ENCODE measurements around the gene LSM12. TPM values are rescaled to one million over a fixed set of nuclear protein-coding genes. Genes with fewer than 3 reads are reported as not detected.

Gene LSM12
- total RNA-seq, 1 experiment from 2014 or later: 128 TPM

DNA sequence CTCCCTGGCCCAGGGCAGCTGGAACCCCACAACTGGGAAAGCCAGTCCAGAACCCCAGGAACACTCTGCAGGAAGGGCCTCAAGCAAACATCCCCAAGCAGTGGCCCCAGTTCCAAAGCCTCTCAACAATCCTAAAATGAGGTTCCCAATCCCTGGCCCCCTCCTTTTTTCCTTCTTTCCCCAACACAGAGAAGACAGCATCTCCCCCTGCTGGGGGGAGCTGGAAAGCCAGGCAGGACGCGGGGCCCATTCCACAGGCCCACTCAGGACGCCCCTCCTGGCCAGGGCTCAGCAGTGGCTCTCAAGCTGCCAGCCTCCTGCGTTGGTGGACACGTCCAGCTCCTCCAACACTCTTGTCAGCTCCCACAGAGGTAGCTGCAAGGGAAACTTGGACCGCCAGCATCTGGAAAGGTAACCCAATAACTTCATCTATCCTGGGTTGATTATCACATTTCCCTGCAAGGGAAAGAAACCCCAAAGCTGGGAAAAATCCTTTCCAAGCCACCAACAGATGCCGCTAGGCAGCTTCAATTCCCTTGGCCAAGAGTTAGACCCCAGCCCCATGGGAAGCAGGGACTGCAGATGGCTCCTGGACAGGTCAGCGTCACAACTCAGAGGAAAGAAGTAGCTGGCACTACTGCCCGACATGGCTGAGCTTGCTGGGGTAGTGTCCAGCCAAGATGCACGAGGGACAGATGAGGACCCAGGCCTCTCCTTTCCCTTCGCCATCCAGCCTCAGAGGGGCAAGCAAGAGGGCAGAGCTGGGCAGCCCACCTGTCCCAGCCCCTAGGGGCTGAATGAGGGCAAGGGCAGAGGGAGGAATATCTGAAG, 49.3 kb upstream of the LSM12 start:
- peaks cover 10% of the 10 kb centered on the region; the same call in 1 of the 2 replicates for H3K4me1 ChIP-seq (ENCODE audit: insufficient read depth, low read length)
- H3K79me2 ChIP-seq (ENCODE audit: insufficient read depth, low read length): 0 out of 2 replicates have a peak, but pooled peaks cover 2% of the 10 kb centered on the region
- no peak overlapping the region for H2AFZ ChIP-seq (ENCODE audit: low read length)
- no peaks in the 10 kb centered on the region for H3K79me1 ChIP-seq (ENCODE audit: insufficient read depth, low read depth, low read length, poor library complexity, severe bottlenecking)
- H3K14ac ChIP-seq (ENCODE audit: insufficient read depth, low read length): no peak overlapping the region
- no peak overlapping the region for H2BK5ac ChIP-seq (ENCODE audit: insufficient read length, low read length)
- no peak for DNase-seq
- no peak overlapping the region for H3K27ac ChIP-seq (ENCODE audit: insufficient read length, low read depth, low read length)
- no peak overlapping the region for H3K56ac ChIP-seq (ENCODE audit: insufficient read length, low read depth, low read length)
- no peak overlapping the region for H4K91ac ChIP-seq (ENCODE audit: insufficient read length, low read depth, low read length)
- H2BK20ac ChIP-seq (ENCODE audit: low read depth, low read length, poor library complexity, severe bottlenecking): no peak overlapping the region
- H3T11ph ChIP-seq (ENCODE audit: low read length): no peak overlapping the region
- H2AK5ac ChIP-seq (ENCODE audit: insufficient read length, low read length): no peak overlapping the region
- TF ChIP-seq, protein P1, sequence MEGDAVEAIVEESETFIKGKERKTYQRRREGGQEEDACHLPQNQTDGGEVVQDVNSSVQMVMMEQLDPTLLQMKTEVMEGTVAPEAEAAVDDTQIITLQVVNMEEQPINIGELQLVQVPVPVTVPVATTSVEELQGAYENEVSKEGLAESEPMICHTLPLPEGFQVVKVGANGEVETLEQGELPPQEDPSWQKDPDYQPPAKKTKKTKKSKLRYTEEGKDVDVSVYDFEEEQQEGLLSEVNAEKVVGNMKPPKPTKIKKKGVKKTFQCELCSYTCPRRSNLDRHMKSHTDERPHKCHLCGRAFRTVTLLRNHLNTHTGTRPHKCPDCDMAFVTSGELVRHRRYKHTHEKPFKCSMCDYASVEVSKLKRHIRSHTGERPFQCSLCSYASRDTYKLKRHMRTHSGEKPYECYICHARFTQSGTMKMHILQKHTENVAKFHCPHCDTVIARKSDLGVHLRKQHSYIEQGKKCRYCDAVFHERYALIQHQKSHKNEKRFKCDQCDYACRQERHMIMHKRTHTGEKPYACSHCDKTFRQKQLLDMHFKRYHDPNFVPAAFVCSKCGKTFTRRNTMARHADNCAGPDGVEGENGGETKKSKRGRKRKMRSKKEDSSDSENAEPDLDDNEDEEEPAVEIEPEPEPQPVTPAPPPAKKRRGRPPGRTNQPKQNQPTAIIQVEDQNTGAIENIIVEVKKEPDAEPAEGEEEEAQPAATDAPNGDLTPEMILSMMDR (conservative IDR thresholded peaks at IDR 0.05): peak; percentile 84
- H2BK15ac ChIP-seq (ENCODE audit: low read depth, low read length): no peak overlapping the region
- no peaks in the 10 kb centered on the region for H3K23me2 ChIP-seq (ENCODE audit: insufficient read length, low read depth, low read length, poor library complexity, severe bottlenecking)
- H3K18ac ChIP-seq (ENCODE audit: insufficient read length, low read depth, low read length): no peak overlapping the region
- H3K27me3 ChIP-seq (ENCODE audit: insufficient read depth, low read length): no peaks in the 10 kb centered on the region
- 0 out of 5 replicates have a peak overlapping the region, but pooled peaks of 1 of the 2 experiments have one; percentile 32 for H3K4me3 Mint-ChIP-seq
- no peaks in the 10 kb centered on the region for H3K27me3 Mint-ChIP-seq (ENCODE audit: low read depth)
- no peaks in the 10 kb centered on the region for H4K20me1 ChIP-seq (ENCODE audit: control insufficient read depth, insufficient read depth, insufficient read length)
- H3K27ac Mint-ChIP-seq: peak overlapping the region in 1 of 3 experiments; percentile 28; a peak in 3 of 7 replicates
- no peak overlapping the region for H3K9ac ChIP-seq (ENCODE audit: extremely low read depth, insufficient read length, low read length)
- no peak overlapping the region for H4K5ac ChIP-seq (ENCODE audit: insufficient read length, low read depth, low read length)
- no peaks in the 10 kb centered on the region for H3K9me3 Mint-ChIP-seq
- no peak overlapping the region for H3K4ac ChIP-seq (ENCODE audit: low read depth, low read length)
- H2BK12ac ChIP-seq (ENCODE audit: insufficient read length, low read depth, low read length): no peak overlapping the region
- peaks cover 4 to 31% (median 6%) of the 10 kb centered on the region in 3 experiments; a peak in 5 of 7 replicates for H3K36me3 Mint-ChIP-seq (ENCODE audit: insufficient read depth in 1 of 3, low read depth in 3 of 3)
- no peak overlapping the region for H3K4me2 ChIP-seq (ENCODE audit: insufficient read depth, insufficient read length, low read length)
- no peak overlapping the region for H2BK120ac ChIP-seq (ENCODE audit: low read depth, low read length, poor library complexity, severe bottlenecking)
- H3K23ac ChIP-seq (ENCODE audit: insufficient read length, low read depth, low read length): no peak overlapping the region
- no peaks in the 10 kb centered on the region for H3K9me3 ChIP-seq (ENCODE audit: control insufficient read depth, low read depth, low read length)
- H4K8ac ChIP-seq (replicated peaks; ENCODE audit: insufficient read length, low read depth, low read length): no peak overlapping the region
- H3K4me1 Mint-ChIP-seq: peaks cover 33 to 67% of the 10 kb centered on the region in 2 experiments
- no CpG with 5 or more reads among the region's 11 CpGs for WGBS (ENCODE audit: extremely low coverage, insufficient read length, low lambda C conversion rate)

Data from H9 (cell line).